GM18909 (cell line): ENCODE results near the gene ATXN7L1.

ENCODE experiments used
- ATAC-seq: cut with Tn5 transposase; IDR thresholded peaks from one replicate; pipeline ENCODE4 v1.9.1; 2021; ENCODE audit warnings: mild to moderate bottlenecking; ENCODE audit not compliant: unreplicated experiment, poor library complexity

The ATXN7L1 gene

DNA sequence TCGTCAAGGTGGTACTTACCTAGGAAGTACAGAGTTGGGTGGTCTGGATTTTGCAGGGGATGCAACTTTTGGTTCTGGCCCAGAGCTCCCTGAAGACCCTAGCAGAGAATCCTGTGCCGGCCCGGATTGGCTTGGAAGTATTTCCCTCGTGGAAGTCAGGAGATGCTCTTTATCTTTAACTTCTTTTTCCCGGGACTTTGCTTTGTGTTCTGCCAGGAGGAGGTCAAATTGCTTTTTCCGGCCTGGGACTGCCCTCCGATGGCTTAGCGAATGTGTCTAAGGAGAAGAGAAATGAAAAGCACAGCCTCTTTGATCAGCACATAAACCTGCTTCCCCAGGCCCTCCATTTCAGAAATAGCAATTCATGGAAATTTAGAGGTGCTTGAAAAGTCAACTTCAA is 238.1 kb downstream of the ATXN7L1 start:
- ATAC-seq: no peak

DNA sequence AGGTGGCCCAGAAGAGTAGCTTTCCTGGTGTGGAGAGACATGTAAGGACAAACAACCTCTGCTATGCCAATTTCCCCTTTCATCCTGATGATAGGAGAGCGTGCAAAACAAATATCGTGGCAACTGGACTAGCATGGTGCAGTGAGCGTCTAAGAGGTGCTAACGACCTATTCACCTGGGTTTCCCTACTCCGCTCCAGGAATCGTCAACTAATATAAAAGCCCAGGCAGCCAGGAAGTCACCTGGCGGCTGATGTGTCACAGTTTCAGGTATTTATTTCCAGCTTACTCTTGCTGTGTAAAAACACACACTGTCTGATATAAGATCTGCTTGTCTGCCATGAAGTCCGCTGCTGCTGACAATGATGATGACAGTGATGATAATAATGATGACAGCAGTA is 238.6 kb downstream of the ATXN7L1 start:
- no peak for ATAC-seq

DNA sequence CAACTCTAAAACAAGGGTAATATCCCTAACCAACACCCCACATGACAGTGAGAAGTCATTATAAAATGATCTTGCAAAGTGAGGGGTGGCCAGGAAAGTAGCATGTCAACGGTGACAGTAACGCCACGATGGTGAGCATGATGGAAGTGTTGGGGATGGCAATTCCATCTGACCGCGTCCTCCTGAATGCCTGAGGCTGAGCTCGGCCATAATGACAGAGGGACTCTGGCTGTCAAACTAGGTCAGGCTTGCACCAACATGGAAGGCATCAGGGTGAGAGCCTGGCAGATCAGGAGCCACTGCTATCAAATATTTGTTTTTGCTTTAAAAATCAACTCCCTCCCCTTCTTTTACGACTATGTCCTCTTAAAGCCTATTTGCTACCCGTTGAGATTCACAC is 239.4 kb downstream of the ATXN7L1 start:
- ATAC-seq: no peak

DNA sequence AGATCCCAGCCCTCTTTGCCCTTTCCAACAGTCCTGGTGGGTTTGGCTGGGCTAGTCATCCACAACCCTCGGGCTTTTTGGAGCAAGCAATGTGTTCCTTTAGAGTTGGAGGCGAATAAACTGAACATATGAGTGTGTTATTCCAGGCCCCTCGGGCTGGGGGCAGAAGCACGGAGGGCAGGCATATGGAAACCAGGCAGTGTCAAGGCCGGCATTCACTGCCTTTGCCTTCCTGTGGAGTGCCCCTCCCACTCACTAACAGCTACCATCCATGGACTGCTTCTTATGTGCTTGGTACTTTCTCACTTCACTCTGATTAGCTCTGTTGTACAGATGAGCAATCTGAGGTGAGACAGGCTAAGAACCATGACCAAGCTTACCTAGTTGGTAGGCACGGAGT is 241.2 kb downstream of the ATXN7L1 start:
- no peak for ATAC-seq

DNA sequence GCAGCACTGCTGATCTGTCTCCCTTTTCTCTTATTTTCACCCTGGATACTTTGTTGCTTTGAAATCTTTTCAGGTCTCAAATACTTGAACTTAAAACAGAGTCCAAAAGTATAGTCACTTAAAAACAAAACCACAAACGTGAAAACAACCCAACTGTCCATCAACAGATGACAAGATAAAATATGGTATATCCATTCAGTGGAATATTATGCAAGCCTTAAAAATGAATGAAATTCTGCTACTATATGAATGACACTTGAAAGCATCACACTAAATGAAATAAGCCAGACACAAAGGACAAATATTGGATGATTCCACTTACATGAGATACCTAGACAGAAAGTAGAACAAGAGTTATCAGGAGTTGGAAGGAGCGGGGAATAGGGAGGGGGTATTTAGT is 250.4 kb downstream of the ATXN7L1 start:
- no peak for ATAC-seq

DNA sequence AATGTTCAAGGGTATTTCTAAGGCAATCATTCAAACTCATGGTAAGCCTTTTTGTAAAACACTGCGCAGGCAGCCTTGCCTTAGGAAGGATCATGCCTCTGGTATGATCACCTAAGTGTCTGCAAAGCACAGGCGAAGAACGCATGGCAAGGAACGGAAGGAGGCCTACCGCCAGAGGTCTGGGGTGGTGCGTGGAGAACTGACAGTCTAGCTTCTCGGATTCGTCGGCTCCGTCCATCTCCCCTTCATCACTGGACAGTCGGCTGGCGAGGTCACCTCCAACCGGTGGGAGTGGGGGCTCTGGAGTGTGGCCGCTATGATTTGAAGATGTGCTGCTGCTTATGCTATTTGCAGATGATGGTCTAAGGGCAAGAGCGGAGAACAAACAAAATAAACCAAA is 252.5 kb downstream of the ATXN7L1 start:
- ATAC-seq: no peak

DNA sequence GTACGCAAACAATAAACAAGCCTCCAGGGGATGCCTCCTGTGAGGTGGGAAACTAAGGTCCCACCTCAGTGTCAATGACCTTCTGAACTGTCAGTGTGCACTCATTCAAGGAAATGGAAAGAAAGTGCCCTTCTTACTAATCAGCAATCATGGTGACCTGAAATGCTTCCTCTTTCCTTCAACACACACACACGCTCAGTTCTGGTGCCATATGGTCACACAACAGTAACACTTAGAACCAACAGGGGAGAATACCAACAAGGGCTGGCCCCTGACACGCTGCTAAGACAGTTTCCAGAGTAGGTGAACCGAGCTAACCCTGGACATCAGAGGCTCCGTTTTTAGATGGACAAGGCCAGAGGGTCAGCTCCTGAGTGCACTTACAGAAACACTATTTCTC is 253.0 kb downstream of the ATXN7L1 start:
- ATAC-seq: no peak

DNA sequence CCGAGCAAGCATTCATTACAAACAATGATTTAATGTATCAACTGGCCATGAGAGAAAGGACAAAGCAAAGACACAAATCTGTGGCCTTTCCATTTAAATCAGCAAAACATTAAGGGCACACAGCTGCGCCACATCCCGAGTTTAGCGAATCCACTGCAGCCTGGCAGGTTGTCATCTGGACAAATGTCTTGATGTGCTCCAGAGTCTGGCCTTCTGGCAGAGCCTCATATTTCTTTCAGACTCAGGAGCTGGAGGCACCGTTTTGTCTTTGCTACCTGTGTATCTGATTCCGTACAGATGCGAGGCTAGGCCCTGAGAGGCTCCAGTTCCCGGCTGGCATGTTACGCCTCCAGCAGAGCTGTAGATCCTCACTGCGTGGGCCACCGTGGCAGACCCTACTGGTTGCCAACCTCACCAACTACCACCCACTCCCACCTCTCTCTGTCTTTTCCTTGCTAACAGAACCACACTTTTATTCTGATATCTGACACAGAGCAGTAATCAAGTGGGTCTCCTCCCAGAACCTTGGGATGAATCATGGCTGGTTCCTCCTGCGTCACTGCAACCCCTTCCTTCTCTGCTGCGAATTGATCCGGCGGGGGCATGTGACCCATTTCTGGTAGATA is 254.2 kb downstream of the ATXN7L1 start:
- ATAC-seq: no peak

DNA sequence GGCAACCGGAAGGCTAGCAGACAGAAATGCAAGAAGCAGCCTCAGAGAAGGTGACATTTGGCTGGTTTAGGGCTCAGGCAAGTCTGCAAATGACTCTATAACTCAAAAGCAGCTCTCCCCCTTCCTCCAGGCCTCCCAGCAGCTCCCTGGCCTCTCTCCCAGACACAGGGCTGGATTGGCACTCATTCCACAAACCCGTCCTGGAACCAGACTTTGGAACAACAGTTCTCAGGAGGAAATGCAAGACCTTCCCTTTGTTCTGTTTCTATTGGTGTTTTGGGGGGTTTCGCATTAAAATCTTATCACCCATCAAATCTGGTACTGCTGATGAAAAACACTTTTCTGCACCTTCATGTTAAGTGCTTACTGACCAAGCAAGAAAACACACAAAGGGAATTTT is 254.8 kb downstream of the ATXN7L1 start:
- ATAC-seq: no peak

DNA sequence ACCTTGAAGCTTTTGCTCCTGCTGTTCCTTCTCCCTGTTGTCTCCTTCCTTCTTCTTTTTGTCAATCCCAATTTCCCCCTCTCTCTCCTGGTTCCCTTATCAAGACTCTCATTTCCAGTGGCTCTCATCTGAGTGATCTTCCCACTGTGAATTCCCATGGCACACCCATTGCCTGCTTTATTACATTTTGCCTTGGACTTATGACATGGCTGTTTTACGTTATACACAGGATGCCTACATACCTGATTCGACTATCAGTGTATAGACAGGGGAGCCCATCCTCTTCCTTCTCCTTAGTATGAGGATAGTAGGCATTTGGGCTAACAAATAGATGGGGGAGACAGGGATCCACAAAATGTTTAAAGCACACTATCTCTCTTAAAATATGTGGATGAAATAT is 255.2 kb downstream of the ATXN7L1 start:
- no peak for ATAC-seq

DNA sequence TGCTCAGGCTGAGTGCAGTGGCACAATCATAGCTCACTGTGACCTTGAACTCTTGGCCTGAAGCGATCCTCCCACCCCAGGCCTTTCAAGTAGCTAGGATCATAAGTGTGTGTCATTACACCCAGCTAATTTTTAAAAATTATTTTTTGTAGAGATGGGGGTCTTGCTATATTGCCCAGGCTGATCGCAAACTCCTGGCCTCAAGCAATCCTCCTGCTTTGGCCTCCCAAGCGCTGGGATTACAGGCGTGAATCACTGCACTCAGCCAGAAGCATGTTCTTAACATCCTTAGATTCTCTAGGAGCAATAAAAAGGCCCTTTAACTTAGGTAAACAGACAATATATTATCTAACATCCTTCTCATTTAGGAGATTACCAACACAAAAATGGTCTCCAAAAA is 256.8 kb downstream of the ATXN7L1 start:
- ATAC-seq: no peak

DNA sequence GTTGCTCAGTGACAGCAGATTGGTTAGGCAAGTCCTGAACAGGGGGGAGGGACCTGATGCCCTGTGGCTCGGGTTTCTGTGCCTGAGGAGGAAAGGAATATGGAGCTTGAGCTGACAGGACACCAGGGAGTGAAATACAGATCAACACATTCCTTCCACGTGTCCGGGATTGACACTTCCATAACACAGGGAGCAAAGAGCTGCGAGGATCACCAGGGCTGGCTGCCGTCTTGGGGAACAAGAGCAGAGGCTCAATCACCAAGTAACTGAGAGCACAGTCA is 258.4 kb downstream of the ATXN7L1 start:
- ATAC-seq: no peak

DNA sequence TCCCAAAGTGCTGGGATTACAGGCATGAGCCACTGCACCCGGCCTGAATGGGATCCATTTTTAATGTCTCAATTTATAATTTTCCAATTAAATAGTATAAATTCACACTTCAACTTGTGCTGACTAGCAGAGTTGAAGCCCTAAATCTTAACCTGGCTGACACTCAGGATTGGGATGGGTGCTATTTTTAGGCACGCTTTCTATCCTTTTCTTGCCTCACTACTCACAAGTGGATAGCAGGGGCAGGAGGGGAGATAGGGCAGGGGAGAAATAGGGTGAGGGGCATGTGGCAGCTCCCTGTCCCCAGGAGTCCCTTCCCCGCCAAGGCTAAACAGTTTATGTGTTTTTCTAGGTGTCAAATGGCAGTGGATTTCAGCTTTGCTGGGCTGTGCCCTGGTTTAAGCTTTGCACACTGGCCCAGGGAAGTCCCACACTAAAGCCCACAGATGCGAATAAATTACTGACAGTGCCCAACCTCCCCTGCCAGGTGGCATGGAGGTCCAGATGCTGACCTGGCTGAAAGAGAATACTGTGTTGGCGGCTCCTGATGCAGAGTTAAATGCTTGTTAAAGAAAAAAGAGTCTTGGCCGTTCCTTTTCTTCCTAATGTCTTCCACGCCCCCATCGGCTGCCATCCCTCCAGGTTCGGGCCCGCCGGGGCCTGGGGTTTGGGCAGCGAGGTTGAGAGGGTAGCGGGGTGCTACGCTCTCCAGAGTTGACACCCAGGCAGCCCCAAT is 259.0 kb downstream of the ATXN7L1 start:
- ATAC-seq: no peak

DNA sequence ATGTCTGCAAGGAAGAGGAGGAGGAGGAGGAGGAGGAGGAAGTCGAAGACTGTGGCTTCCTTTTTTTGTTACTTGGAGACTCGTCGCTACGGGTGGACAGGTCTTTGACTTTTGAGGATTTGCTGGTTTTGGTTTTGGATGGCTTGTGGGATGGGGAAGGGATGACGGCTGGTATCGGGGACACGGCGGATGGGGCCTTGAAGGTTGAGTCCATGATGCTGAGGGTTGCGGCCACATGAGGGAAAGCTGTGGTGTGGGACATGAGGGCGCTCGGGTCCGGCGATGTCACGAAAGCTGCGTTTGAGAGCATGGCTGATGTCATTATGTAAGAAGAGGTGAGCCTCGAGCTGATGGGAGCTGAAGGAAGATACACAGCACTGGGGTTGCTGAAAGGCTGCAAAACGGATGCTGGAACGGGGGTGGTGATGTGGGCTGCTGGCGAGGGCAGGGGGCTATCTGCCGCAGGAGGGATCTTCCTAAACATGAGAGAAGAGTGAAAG is 262.0 kb downstream of the ATXN7L1 start:
- ATAC-seq: no peak

DNA sequence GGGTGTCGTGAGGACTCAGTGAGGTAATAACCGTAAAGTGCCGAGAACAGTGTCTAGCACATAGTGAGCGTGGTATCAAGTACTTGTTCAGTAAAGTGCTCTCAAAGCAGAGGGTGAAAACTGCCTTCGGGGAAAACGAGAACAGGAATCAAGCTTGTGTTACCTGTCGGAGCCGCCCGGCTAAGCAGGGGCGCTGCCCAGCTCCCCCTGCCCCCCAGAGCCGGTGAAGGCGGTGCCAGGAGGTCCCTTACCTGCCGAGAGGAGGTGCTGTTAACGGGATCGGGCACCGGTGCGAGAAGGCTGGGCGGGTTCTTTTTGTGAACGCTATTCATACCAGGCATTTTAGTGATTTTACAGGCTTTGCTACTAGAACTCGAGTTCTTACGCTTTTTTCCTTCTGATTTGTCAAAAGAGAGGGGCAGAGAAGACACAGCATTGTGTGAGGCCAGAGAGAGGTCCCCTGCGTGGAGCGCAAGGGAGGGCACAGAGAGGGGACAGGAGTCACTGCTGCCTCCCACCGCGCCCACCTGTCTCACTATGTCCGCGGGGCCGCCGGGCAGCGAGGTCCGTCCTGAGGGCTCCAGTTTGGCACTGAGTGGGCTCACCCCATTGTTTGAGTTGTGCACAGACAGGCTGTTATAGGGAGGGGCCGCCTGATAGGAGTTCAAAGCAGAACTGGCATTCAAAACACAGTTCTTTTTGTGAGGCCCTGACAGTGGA is 262.6 kb downstream of the ATXN7L1 start:
- no peak for ATAC-seq

DNA sequence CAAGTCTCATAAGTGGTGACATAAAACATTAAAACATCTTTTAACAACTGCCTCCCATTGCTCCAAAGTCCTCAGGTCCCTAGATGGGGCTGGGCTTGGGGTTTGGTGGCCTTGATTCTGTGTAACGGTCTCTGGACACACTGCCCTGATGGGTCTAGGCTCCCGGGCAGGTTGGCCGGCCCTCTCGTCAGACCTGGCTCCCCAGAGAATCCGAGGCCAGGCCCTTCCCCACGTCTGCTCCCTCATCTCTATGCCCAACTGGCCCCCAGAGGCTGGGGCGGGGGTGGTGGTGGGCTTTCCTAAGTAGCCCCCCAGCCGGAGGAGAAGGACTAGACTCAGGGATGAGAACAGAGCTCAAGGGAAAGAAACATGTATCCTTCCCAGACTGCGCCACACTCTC is 263.6 kb downstream of the ATXN7L1 start:
- ATAC-seq: no peak

DNA sequence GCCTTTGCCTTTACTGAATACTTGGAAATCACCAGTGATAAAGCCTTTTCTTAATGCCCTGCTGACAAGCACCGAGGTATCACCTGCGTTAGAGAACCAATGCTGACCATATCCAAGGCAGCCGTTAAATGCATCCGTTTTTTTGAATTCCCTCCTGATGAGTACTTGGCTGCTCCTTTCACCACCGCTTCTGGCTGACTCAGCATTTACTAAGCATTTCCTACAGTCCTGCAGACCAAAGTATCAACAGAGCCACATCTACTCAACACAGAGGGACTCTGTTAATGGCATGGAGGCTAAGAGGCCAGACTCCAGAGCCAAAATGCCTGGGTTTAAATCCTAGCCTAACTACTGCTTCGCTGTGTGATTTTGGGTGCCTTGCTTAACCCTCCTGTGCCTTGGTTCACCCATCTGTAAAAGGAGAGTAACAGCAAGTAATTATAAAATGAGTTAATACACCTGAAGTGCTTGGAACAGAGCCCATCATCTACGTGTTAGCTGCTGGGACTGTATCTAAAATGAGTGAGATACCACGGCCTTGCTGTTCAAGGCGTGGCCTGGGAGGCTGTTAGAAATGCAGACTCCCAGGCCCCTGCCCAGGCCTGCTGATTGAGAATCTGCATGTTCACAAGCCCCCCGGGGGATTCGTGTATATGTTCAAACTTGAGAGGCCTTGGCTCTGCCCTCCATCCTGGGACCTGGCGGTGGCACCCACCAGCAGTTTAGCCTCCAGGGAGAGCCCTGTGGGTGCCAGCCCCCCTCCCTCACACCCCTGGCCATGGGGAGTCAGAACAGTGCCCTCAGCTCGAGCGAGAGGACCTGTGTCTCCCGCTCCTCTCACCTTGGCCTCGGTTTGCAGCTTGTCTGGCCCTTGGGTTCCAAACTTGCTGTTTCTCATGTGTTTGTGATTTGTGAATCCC is 264.3 kb downstream of the ATXN7L1 start:
- no peak for ATAC-seq

DNA sequence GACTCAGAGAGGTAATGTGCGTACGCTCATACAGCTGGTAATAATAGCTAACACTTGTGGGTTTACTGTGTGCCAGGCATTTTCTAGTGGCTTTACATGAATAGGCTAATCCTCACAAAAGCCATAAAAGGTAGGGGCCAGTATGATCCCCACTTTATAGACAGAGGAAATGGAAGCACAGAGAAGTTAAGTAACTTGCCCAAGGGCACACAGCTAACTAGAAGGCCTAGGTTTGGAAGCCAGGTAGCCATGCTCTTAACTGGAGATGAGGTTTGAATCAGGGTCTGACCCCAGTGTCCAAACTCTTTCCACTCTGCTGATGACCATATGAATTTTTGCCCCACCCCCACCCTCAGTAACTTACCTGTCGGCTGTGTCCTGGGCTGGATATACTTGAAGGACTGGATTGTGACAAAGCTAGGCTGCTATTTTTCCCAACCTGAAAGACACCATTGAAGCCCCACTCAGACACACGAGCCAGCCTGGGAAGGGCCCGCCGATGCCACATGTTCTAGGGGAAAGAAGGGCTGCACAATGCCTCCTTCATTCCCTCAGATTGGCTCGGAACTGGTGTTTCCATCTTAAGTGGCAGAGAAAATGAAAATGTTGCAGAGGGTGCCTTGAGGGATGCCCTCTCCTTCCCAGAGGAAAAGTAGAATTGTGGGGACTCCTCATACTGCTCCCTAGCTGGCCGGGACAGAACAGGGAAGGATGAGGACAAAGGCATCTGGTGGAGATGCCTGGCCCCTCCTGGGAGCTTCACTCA is 266.1 kb downstream of the ATXN7L1 start:
- no peak for ATAC-seq

DNA sequence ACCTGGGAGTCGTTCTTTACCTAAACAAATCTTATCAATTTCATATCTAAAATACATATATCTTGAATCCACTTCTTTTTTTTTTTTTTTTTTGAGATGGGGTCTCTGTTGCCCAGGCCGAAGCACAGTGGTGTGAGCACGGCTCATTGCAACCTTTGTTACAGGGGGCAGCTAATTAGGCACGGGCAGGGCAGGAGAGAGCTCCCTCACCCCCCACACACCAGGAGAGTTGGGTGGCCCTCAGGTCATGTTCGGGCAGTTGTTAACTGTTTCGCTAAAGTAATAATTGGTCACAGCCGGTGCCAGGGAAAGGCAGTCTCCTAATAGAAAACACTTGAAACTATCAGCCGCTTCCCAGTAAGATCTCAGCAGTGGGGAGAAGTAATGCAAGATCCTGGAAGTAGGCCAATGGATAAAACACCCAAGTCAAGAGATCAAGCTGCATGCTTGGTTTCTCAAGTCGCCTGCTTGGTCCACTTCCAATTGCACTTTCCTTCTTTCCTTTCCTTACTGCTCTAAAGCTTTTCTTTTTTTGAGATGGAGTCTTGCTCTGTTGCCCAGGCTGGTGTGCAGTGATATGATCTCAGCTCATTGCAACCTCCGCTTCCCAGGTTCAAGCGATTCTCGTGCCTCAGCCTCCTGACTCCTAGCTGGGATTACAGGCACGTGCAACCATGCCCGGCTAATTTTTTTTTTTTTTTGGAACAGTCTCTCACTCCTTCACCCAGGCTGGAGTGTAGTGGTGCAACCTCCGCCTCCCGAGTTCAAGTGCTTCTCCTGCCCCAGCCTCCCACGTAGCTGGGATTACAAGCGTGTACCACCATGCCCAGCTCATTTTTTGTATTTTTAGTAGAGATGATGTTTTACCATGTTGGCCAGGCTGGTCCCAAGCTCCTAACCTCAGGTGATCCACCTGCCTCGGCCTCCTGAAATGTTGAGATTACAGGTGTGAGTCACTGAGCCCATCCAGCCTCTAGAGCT is 273.8 kb downstream of the ATXN7L1 start:
- ATAC-seq: no peak
